Measurements from ENCODE around the gene IFNW1. TPM values are rescaled to one million over a fixed set of nuclear protein-coding genes. Genes with fewer than 3 reads are reported as not detected.

IFNW1 gene
- total and polyA plus RNA-seq, 2 donors (not counting 3 experiments of a cell fraction or from before 2014, with no cell fraction given): not detected

DNA sequence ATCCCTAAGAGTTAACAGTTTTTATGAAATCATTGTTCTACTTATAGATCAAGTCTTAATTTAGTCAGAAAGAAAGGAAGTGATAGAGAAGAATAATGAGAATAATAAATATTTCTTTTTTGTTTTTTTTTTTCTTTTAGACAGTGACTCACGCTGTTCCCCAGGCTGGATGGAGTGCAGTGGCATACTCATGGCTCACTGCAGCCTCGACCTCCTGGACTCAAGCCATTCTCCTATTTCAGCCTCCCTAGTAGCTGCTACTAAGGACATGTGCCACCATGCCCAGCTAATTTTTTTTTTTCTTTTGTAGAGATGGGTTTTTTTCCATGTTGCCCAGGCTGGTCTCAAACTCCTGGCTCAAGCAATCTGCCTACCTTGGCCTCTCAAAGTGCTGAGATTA is 13.9 kb upstream of the IFNW1 start:
- Histone ChIP-seq H3K27me3 (ENCODE audit: control insufficient read depth in 2 of 2, insufficient read depth in 2 of 2, low read length in 2 of 2) (no peaks in the 10 kb centered on the region), H3K9ac (replicated peaks; ENCODE audit: extremely low read depth, insufficient read depth, low read length) (no peak overlapping the region), H3K9me1 (replicated peaks; ENCODE audit: control insufficient read depth, extremely low read depth, insufficient read depth, low read length) (no peaks in the 10 kb centered on the region), H3K9me3 (replicated peaks; ENCODE audit: control insufficient read depth, insufficient read depth, low read length) (no peaks in the 10 kb centered on the region), H3K4me3 (replicated peaks in 1 of 3; ENCODE audit: insufficient read depth in 1 of 3, low read depth in 1 of 3, low read length in 3 of 3) (no peak overlapping the region), H3K36me3 (ENCODE audit: control insufficient read depth in 2 of 2, extremely low read depth in 1 of 2, insufficient read depth in 2 of 2, low read length in 2 of 2) (no peaks in the 10 kb centered on the region), H4K20me1 (replicated peaks; ENCODE audit: control insufficient read depth, extremely low read depth, insufficient read depth, low read length) (no peaks in the 10 kb centered on the region), H3K27ac (ENCODE audit: insufficient read depth, low read depth, low read length) (no peak overlapping the region), H3K4me1 (ENCODE audit: control insufficient read depth, extremely low read depth, insufficient read depth, low read length) (peaks cover 13% of the 10 kb centered on the region), H3K79me2 (ENCODE audit: control insufficient read depth, insufficient read depth, low read length) (no peaks in the 10 kb centered on the region), H2AFZ (ENCODE audit: low read depth, low read length) (no peak overlapping the region), H3K4me2 (ENCODE audit: insufficient read depth, low read length) (no peak overlapping the region)
- intact Hi-C loops (cut with micrococcal nuclease) (no loop called here), dilution Hi-C loops (cut with MboI; ENCODE audit: extremely low pct_ligation_motif_present, low sequenced_read_pairs) (no loop called here)
- no TSS peak for BruUV-seq (replicated peaks)
- TF ChIP-seq, protein P1, sequence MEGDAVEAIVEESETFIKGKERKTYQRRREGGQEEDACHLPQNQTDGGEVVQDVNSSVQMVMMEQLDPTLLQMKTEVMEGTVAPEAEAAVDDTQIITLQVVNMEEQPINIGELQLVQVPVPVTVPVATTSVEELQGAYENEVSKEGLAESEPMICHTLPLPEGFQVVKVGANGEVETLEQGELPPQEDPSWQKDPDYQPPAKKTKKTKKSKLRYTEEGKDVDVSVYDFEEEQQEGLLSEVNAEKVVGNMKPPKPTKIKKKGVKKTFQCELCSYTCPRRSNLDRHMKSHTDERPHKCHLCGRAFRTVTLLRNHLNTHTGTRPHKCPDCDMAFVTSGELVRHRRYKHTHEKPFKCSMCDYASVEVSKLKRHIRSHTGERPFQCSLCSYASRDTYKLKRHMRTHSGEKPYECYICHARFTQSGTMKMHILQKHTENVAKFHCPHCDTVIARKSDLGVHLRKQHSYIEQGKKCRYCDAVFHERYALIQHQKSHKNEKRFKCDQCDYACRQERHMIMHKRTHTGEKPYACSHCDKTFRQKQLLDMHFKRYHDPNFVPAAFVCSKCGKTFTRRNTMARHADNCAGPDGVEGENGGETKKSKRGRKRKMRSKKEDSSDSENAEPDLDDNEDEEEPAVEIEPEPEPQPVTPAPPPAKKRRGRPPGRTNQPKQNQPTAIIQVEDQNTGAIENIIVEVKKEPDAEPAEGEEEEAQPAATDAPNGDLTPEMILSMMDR (IDR thresholded peaks at IDR 0.05; ENCODE audit: extremely low read depth in 1 of 2, insufficient read depth in 1 of 2, low read depth in 1 of 2, low read length in 2 of 2): no peak
- TF ChIP-seq, protein P2, sequence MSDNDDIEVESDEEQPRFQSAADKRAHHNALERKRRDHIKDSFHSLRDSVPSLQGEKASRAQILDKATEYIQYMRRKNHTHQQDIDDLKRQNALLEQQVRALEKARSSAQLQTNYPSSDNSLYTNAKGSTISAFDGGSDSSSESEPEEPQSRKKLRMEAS (IDR thresholded peaks at IDR 0.05; ENCODE audit: insufficient read depth, insufficient read length): no peak
- TF ChIP-seq FOS (IDR thresholded peaks at IDR 0.05; ENCODE audit: borderline replicate concordance, insufficient read depth, low read length) (no peak), EZH2 (IDR thresholded peaks at IDR 0.05; ENCODE audit: borderline replicate concordance, low read depth, low read length, severe bottlenecking) (no peak), JUN (IDR thresholded peaks at IDR 0.05; ENCODE audit: borderline replicate concordance, insufficient read depth, insufficient read length, low read depth) (no peak), POLR2A (IDR thresholded peaks at IDR 0.05; ENCODE audit: low read depth, low read length) (no peak), MYC (IDR thresholded peaks at IDR 0.05; ENCODE audit: low read depth, low read length) (no peak), GATA2 (IDR thresholded peaks at IDR 0.05; ENCODE audit: insufficient read depth, insufficient read length, low read depth, low read length) (no peak), POLR2AphosphoS5 (IDR thresholded peaks at IDR 0.05; ENCODE audit: insufficient read depth, low read depth, low read length) (no peak)
- POLR2A ChIA-PET: no interaction called here
- no peak for FAIRE-seq
- no peak for DNase-seq (ENCODE audit: low read depth, low spot score)
- CTCF ChIA-PET: interaction anchor here (1.5 kb wide), 1 partner anchor 214 kb away, joined by 3 read pairs; no protein-coding TSS in a partner anchor
